SK-N-SH treated with all-trans-retinoic acid at 6 μM for 48 hours (cell line): Measurements from ENCODE around the gene TMEM40.

Source experiments
- ARNTL ChIP-seq: fragments of 450-650 bp; formaldehyde crosslinking; IDR thresholded peaks from 2 replicates; pipeline ENCODE4 v1.5.0; 2020; ENCODE audit warnings: low read depth, mild to moderate bottlenecking, moderate library complexity, borderline replicate concordance
- BACH2 ChIP-seq: fragments of 250-450 bp; sonication (Bioruptor Pico); IDR thresholded peaks from 2 replicates; pipeline ENCODE4 v1.9.0; 2021; ENCODE audit warnings: mild to moderate bottlenecking, borderline replicate concordance
- OSR1 ChIP-seq: fragments of 250-450 bp; sonication (Bioruptor Pico); IDR thresholded peaks from 2 replicates; pipeline ENCODE4 v1.8.0; 2022; ENCODE audit warnings: moderate library complexity, mild to moderate bottlenecking, inconsistent platforms
- SNAI2 ChIP-seq: fragments of 250-450 bp; sonication (Bioruptor Pico); IDR thresholded peaks from 2 replicates; pipeline ENCODE4 v1.5.0; 2020; ENCODE audit warnings: mild to moderate bottlenecking, moderate library complexity
- TCF4 ChIP-seq: fragments of 250-450 bp; sonication (Bioruptor Pico); IDR thresholded peaks from 2 replicates; pipeline ENCODE4 v1.8.0; 2021; ENCODE audit warnings: mild to moderate bottlenecking, moderate library complexity, borderline replicate concordance
- TF ChIP-seq, protein P1 (sequence below): fragments of 250-450 bp; sonication (Bioruptor Pico); IDR thresholded peaks from 2 replicates; pipeline ENCODE4 v1.8.0; 2020; ENCODE audit warnings: mild to moderate bottlenecking, moderate library complexity, borderline replicate concordance
- TF ChIP-seq, protein P2 (sequence below): fragments of 250-450 bp; sonication (Bioruptor Pico); IDR thresholded peaks from 2 replicates; pipeline ENCODE4 v1.8.0; 2021; ENCODE audit warnings: low read depth, mild to moderate bottlenecking, moderate library complexity, borderline replicate concordance

DNA sequence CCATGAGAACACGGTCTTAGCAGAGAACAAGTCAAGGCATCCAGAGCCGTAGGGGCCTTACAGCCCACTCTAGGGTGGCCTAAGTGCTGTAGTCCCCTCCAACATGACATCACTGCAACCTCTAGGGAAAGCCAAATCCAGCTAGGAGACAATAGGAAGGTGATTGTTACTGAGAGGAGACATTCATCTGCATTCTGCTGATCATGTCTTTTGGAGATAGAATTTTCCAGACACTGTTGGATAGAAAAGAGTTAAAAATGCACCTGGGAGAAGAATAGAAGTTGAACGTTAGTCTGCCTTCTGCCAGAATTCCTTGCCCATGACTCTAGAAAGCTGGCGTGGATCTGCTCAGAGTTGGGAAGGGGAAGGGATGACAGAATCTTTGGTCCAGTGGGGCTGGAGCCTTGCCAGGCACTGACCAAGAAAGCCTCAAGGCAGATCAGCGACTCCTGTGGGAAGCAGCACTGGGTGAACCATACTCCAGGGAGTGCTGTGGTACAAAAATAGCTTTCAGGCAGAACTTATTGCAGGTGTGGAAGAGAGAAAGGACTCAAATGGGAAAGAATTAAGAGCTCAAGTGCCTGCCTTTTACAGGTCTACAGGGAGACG is 50.4 kb downstream of the TMEM40 start:
- TF ChIP-seq ARNTL (CRISPR knock-in tag): no peak
- TF ChIP-seq, protein P1, sequence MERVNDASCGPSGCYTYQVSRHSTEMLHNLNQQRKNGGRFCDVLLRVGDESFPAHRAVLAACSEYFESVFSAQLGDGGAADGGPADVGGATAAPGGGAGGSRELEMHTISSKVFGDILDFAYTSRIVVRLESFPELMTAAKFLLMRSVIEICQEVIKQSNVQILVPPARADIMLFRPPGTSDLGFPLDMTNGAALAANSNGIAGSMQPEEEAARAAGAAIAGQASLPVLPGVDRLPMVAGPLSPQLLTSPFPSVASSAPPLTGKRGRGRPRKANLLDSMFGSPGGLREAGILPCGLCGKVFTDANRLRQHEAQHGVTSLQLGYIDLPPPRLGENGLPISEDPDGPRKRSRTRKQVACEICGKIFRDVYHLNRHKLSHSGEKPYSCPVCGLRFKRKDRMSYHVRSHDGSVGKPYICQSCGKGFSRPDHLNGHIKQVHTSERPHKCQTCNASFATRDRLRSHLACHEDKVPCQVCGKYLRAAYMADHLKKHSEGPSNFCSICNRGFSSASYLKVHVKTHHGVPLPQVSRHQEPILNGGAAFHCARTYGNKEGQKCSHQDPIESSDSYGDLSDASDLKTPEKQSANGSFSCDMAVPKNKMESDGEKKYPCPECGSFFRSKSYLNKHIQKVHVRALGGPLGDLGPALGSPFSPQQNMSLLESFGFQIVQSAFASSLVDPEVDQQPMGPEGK (CRISPR knock-in tag): no peak
- TF ChIP-seq, protein P2, sequence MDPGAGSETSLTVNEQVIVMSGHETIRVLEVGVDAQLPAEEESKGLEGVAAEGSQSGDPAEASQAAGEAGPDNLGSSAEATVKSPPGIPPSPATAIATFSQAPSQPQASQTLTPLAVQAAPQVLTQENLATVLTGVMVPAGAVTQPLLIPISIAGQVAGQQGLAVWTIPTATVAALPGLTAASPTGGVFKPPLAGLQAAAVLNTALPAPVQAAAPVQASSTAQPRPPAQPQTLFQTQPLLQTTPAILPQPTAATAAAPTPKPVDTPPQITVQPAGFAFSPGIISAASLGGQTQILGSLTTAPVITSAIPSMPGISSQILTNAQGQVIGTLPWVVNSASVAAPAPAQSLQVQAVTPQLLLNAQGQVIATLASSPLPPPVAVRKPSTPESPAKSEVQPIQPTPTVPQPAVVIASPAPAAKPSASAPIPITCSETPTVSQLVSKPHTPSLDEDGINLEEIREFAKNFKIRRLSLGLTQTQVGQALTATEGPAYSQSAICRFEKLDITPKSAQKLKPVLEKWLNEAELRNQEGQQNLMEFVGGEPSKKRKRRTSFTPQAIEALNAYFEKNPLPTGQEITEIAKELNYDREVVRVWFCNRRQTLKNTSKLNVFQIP (CRISPR knock-in tag): no peak
- TF ChIP-seq SNAI2: no peak
- TF ChIP-seq TCF4 (CRISPR knock-in tag): no peak
- no peak for TF ChIP-seq BACH2 (CRISPR knock-in tag)
- TF ChIP-seq OSR1 (CRISPR knock-in tag): no peak
